Activated CD8-positive, alpha-beta memory T cell treated with anti-CD3 and anti-CD28 coated beads for 4 hours (primary cell): ENCODE results near the gene UBXN10.
A peak's percentile ranks its signal among the peaks of the same experiment; 100 is the strongest.

Experiments used
- DNase-seq, 2 donors: peaks; one replicate each; pipeline ENCODE4 v3.0.0-alpha.2; 2020; ENCODE audit warnings: low read depth in 2 of 2

UBXN10 gene, protein sequence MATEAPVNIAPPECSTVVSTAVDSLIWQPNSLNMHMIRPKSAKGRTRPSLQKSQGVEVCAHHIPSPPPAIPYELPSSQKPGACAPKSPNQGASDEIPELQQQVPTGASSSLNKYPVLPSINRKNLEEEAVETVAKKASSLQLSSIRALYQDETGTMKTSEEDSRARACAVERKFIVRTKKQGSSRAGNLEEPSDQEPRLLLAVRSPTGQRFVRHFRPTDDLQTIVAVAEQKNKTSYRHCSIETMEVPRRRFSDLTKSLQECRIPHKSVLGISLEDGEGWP

DNA sequence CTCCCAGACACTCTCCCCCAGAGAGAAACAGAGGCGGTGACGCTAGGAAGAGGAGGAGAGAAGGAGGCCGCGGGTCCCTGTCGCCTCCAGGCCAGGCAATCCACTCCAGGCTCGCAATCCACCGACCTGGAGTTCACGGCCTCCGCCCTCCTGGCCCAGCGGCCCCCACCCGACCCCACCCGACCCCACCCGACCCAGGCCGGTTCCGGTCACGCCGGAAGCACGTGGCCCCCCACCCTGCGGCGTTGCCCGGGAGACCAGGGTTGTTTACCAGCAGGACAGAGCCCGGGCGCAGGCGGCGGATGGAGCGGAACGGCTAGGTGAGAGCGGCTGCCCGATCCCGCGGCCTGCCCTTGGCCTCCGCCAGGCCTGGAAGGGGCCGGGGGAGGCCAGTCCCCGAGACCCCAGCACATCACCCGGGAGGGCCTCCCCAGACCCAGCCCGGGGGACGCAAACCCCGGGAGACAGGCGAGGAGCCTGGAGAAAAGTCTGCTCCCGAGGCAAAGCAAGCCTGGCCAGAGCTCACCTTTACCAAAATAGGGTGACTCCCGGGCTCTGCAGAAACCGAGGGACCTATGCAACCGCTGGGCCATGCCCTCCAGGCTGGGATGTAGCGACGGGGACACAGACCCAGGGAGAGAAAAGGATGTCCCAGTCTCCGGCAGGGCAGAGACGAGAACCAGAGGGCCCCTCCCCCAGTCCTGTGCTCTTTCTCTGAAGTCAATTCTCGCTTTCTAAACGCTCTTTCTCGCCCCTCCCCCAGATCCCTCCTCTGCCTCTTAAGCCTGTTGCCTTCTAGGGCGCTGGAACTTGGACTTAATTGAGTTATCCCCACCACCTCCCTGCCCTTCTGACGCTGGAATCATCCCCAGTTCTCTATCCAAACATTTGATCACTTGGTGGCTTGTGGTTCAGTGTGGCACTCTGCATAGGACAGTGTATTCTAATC, at the start of gene UBXN10, which contains the start of gene PLA2G2C:
UBXN10 (plus strand) TSS at position 263 of the 949 bp plus-strand sequence. CDS start 4,466 bp downstream, outside the sequence.
PLA2G2C (minus strand) TSS at position 685 of the 949 bp plus-strand sequence. CDS start 9,155 bp downstream, outside the sequence.
- DNase-seq, result peak in 1 of 2 donors; percentile 4

GRCh38 chr1:20136249-20136648, 49.6 kb upstream of the UBXN10 start:
- no peak for DNase-seq

GRCh38 chr1:20137055-20137454, 48.8 kb upstream of the UBXN10 start:
- DNase-seq, result no peak

- no peak for DNase-seq
Observed at GRCh38 chr1:20137604-20138003, 48.3 kb upstream of the UBXN10 start.

- no peak for DNase-seq
Observed at GRCh38 chr1:20138346-20138745, 47.5 kb upstream of the UBXN10 start.

GRCh38 chr1:20138961-20139550, 46.8 kb upstream of the UBXN10 start, which contains the start of gene PLA2G2F:
Gene PLA2G2F, plus strand, starts transcription at chr1:20139323. Its CDS starts 105 bp downstream, at chr1:20139428.
- DNase-seq, result no peak

DNA sequence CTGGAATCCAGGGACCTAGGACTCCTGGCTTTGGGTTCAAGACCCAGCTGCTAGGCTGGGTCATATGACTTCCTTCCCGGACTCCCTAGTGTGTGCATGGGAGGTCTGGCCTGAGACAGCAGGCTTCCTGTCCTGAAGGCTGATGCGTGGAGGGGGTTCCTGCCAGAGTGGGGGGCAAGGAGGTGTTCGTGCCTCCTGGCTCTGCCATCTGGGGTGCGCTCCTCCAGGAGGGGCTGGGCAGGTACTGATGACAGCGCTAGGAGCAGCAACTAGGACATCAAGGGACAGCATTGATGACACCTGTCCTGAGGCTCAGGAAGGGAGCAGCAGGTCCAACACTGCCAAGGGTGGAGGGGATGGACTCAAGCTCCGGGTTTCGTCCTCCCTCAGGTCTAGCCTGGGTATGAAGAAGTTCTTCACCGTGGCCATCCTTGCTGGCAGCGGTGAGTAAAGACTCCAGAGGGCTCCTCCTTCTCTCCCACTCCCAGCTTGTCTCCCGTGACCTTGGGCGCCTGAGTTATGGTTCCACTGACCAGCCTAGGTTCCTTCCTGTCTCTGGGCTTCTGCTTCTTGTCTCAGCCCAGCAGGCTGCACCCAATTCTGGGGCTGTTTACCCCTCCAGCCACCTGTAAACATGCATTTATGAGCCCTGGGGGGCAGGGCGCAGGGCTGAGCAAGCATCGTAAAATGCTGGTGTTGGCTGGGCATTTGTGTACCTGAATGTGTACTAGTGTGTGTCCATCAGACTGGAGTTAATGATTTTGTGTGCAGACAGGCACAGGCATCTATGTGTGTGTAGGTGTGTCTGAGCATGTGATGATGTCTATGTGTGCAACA, 45.9 kb upstream of the UBXN10 start:
- DNase-seq, result no peak

- no peak for DNase-seq
Observed at GRCh38 chr1:20141001-20141400, 44.9 kb upstream of the UBXN10 start.

- no peak for DNase-seq
Observed at GRCh38 chr1:20141466-20141865, 44.4 kb upstream of the UBXN10 start.

- no peak for DNase-seq
Observed at GRCh38 chr1:20142001-20142710, 43.7 kb upstream of the UBXN10 start.

DNA sequence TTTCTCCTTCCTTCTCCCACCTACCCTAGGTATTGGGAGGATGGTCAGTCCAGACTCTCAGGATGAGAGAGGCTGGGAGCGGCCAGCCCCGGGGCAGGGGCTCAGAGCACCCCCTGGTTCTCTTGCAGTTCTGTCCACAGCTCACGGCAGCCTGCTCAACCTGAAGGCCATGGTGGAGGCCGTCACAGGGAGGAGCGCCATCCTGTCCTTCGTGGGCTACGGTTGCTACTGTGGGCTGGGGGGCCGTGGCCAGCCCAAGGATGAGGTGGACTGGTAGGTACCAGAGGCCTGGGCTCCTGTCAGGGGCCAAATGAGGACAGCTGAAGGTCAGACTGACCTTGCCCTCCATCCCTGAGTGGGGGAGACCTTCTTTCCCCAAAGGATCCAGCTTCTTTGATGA, 42.6 kb upstream of the UBXN10 start:
- no peak for DNase-seq

DNA sequence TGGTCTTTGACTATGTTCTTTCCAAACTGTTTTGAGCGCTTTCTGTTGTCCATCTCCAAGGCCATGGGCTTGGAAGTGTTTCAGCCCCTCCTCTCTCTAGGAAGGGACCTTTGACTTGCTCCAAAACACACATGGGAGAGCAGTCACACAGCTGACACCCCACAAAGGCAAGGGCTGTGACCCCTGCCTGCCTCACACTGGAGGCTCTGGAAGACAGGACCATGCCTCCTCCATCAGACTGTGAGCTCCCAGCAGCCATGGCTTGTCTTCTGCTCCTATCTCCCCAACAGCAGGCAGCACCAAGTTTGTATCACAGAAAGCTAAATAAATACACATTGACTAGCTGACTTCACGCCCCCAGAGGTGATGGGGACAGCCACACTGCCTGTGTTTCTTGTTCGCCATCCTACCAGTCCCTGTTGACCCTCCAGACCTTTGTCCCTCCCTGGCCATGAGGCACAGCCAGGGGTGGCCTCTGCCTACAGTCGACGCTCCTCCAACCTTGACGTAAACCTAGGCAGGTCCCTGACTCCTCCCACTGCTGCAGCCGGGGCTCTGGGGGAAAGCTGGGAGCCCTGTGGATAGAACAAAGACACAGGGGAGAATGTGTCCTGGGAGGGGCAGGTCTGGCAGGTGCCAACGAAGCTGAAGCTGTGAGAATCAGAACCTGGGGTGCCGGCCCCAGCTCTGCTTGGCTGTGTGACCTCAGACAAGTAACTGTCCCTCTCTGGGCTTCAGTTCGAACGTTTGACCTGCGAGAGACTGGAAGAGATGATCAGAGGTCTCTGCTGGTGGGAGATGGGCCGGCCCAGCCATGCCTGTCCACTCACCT, 41.9 kb upstream of the UBXN10 start:
- no peak for DNase-seq

DNA sequence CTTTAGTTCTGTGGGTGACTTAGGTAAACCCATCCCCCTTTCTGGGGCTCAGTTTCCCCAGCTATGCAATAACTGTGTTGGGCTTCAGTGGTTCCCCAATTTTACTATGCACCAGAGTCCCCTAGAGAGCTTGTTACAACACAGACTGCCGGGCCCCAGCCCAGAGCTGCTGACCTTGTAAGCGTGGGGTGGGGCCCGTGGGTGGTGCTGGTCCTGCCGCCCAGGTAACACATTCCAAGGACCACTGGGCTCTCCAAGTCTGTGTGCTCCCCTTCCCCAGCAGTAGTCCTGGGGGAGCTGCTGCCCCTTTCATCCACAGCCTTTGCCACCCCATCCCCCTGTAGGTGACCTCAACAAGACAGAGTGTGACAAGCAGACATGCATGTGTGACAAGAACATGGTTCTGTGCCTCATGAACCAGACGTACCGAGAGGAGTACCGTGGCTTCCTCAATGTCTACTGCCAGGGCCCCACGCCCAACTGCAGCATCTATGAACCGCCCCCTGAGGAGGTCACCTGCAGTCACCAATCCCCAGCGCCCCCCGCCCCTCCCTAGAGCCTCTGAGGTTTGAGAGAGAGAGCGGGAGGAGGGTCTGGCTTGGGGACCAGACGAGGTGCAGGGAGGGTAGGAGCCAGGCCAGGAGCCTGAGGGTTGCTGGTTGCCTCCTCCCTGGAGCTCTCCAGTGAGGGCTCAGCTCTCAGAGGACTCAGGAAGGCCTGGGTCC, 37.9 kb upstream of the UBXN10 start:
- no peak for DNase-seq

GRCh38 chr1:20148571-20149500, 37.1 kb upstream of the UBXN10 start:
- DNase-seq, result no peak

GRCh38 chr1:20149601-20150325, 36.1 kb upstream of the UBXN10 start:
- DNase-seq, result no peak

DNA sequence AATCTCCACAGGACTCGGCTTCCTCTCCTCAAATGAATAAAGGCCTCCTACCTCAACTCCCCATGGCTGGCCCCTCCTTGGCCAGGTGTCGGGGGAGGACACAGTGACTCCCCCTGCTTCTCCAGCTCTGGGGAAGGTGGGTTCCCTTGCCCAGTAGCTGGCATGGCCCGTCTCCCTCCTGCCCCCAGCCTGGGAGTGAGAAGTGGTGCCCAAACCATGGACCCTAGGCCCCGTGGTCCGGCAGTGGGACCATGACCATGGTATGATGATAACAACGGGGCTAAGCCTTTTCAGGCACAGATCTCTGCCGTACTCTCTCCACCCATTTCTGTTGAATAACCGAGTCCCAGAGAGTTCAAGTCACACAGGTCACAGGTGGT, 35.6 kb upstream of the UBXN10 start:
- DNase-seq, result no peak

DNA sequence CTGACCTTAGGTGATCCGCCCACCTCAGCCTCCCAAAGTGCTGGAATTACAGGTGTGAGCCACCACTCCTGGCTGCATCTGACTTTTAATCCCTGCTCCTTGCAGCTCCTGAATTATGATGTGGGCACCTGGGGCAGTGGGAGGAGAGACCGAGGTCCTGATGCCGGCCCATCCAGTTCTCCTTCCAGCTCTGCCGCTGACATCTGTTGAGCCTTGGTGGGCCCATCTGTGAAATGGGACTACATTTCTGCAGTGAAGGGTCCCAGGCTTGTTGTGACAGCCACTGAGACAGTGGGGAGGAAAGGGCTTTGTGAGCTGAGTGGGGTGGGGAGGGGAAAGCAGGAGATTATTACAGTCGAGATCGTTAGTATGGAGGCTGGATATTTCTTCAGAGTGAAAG, 34.9 kb upstream of the UBXN10 start:
- no peak for DNase-seq
